Upper lobe of left lung (tissue), 4 donors: Measurements from ENCODE around the gene MALSU1.

Source experiments
- CTCF ChIP-seq, 6 experiments: fragments of 450-650 bp in 4 of 6; fragments of 200-600 bp in 2 of 6; sonication (generic) in 2 of 6; IDR thresholded peaks; one replicate each; pipeline ENCODE4 v1.5.1; 2016 to 2019; ENCODE audit warnings: antibody characterized with exemption in 6 of 6
- POLR2A ChIP-seq, 4 donors: fragments of 450-650 bp; IDR thresholded peaks; one replicate each; pipeline ENCODE4 v1.5.1; 2016 to 2017; ENCODE audit warnings: antibody characterized with exemption in 4 of 4, mild to moderate bottlenecking in 2 of 4

GRCh38 chr7:23249486-23249885, 49.7 kb upstream of the MALSU1 start:
- TF ChIP-seq CTCF (IDR thresholded peaks at IDR 0.05) (no peak), POLR2A (IDR thresholded peaks at IDR 0.05) (no peak)
